Retinal pigment epithelial cell (primary cell): Measurements from ENCODE around the gene LRRTM4.

Experiments
- DNase-seq: peaks from one replicate; pipeline ENCODE4 v3.0.0-alpha.2; 2010; ENCODE audit warnings: low read depth
- H3K4me3 ChIP-seq: 2 replicates; pipeline ENCODE4 v1.5.1; 2011; ENCODE audit warnings: mild to moderate bottlenecking, low read length, control low read depth, moderate library complexity
- TF ChIP-seq, protein P1 (sequence below): conservative IDR thresholded peaks from 2 replicates; pipeline ENCODE4 v1.5.1; 2011; ENCODE audit warnings: low read depth, low read length, control low read depth, inconsistent platforms

The LRRTM4 gene

DNA sequence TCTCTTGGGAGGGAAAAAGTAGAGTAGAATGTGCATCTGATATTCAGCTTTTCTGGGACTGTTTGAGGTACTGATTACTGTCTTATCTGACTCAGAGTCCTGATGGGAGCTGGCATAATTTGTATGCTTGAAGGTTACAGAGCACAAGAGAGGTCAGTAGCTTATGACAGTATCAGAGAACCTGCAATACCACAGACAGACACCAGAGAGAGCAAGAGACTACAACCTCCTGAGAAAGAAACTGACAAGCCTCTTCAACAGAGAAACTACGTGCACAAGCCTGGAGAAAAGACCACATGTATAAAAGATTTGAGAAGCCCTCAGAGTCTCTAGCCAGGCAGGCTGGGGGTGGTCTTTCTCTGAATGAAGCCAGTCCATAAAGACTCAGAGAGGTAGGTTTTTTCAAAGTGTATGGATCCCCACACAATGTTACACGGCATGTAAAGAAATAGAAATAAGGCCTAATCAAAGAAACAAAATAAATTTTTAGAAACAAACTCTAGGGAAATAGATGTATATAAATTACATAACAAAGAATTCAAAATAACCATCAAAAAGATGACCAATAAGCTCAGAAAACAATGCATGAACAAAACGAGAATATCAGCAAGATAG, 568.3 kb downstream of the LRRTM4 start:
- TF ChIP-seq, protein P1, sequence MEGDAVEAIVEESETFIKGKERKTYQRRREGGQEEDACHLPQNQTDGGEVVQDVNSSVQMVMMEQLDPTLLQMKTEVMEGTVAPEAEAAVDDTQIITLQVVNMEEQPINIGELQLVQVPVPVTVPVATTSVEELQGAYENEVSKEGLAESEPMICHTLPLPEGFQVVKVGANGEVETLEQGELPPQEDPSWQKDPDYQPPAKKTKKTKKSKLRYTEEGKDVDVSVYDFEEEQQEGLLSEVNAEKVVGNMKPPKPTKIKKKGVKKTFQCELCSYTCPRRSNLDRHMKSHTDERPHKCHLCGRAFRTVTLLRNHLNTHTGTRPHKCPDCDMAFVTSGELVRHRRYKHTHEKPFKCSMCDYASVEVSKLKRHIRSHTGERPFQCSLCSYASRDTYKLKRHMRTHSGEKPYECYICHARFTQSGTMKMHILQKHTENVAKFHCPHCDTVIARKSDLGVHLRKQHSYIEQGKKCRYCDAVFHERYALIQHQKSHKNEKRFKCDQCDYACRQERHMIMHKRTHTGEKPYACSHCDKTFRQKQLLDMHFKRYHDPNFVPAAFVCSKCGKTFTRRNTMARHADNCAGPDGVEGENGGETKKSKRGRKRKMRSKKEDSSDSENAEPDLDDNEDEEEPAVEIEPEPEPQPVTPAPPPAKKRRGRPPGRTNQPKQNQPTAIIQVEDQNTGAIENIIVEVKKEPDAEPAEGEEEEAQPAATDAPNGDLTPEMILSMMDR: peak; percentile 94
- peak; percentile 20 for DNase-seq
- no peak overlapping the region for H3K4me3 ChIP-seq

DNA sequence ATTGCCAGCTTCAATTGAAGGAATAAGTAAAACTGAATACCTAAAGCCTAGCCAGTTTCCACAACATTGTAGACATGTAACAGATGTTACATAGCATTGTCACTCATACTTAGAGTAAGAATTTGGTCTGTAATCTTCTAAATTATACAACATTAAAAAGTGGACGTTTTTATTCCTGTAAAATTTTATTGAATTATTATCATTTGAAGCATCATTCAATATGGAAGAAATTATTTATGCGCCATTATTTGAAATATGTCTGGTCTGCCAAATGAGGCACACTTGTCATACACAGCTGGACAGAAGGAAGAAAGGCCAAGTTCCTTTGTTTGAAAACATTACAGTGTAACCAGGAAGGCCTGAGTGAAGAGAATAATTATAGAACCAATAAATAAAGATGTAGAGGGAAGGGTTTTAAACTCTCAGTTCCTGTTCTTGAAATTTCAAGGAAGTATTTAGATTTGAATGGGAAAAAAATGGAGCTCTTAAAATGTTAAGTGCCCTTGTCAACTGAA, 575.5 kb downstream of the LRRTM4 start:
- no peak overlapping the region for H3K4me3 ChIP-seq
- DNase-seq: no peak
- TF ChIP-seq, protein P1: no peak

DNA sequence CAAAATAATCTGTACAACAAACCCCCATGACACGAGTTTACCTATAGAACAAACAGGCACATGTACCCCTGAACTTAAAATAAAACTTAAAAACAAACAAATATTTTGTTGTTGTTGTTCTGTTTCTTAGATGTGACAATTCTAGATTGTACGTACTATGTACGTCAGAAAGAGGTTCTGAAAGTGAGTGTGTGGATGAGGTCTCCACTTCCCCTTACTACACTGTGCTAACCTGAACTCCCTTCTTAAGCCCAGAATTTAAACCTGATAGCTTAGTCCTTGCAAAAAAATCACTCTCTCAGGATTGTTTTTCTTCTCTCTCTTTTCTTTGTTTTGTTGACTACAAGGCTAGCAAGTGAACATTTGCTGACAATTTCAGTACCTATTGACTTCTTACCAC, 581.6 kb downstream of the LRRTM4 start:
- TF ChIP-seq, protein P1: no peak

DNA sequence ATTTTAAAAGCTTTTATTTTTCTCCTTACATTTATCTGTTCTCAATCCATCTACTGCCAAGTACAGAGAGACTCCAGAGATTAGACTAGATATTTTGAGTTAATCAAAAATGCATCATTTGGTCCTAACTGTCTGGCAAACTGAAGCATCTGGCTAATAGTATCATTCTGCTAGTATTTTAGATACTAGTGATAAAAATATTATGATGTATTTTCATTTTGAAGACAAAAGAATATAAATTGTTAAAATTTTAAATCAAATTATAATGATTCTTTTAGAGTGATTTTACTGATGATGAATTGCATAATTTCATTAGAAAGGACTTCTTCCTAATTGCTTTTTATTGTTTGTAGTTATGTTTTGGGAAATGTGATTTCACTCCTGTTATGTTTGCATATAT, 584.0 kb downstream of the LRRTM4 start:
- no peak for DNase-seq
- TF ChIP-seq, protein P1: no peak
- no peak overlapping the region for H3K4me3 ChIP-seq

More for the DNA sequence above, 581.6 kb downstream of the LRRTM4 start:
- H3K4me3 ChIP-seq: no peak overlapping the region
- DNase-seq: no peak

DNA sequence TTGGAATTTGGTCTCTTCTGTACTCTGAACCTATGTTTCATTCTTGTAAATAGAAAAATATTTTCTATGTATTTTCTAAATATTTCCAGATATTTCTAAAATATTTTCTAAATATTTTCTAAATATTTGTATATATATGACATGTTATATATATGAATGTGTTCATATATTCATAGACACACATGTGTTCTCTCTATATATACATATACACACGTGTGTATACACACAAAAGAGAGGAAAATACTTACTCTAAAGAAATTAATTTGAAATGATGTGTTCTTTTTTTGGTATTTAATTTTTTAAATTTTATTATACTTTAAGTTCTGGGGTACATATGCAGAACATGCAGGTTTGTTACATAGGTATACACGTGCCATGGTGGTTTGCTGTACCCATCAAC, 589.6 kb downstream of the LRRTM4 start:
- TF ChIP-seq, protein P1: no peak
- no peak overlapping the region for H3K4me3 ChIP-seq
- DNase-seq: no peak

DNA sequence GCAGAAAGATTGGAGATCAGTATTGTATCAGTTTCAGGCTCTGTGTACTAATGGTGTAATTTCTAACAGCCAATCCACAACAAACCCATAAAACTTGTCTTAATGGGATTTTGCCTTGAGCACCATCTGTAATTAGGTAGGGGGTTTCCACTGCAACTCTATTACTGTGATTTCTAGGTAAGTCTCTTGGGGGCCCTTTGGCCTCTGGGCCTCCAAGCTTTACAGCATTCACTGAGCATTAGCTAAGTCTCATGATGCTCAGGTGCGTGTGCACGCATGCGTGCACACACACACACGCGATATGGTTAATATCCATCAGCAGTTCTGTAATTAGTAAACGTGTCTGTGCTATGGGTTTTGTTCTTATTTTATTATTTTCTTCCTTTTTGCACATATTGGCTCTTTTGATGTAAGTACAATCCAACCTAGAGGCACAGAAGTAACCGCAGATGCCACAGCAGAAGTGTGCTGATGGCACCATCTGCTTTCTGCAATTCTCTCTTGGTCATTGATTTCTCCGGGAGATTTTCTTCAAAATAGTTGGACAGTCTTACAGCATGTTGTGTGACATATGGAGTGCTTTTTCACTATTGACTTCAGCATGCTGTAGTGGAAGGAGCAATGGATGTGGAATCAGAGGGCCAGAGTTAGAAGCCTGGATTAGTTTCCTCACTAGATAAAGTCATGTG, 592.0 kb downstream of the LRRTM4 start:
- TF ChIP-seq, protein P1: no peak
- H3K4me3 ChIP-seq: no peak overlapping the region
- no peak for DNase-seq

DNA sequence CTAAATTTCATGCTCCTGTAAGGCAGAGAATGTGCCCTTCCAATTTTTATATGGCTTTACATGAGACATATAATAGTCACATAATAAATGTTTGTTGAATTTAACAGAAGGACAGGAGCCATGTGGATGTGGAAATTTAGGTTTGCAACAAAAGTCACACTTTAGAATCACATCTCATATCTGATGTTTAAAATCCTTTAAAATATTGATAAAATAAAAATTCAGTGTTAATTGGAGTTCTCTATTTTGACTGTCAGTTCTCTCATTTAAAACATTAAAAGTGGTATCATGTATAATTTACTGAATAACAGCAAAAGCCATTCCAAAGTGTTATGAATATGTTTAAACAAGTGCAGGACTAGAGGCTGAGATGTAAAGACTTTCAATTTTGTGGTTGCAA, 594.1 kb downstream of the LRRTM4 start:
- TF ChIP-seq, protein P1: no peak
- no peak overlapping the region for H3K4me3 ChIP-seq
- DNase-seq: no peak
